Adipocyte (in vitro differentiated cells): ENCODE results near the gene ZC3H12C.

Experiments used
- DNase-seq: peaks from one replicate; pipeline ENCODE4 v3.0.0-alpha.2; 2015; ENCODE audit warnings: low read depth
- H3K27me3 ChIP-seq: replicated peaks from 2 replicates; pipeline ENCODE4 v1.7.0; 2013; ENCODE audit warnings: mild to moderate bottlenecking, low read length, moderate library complexity; ENCODE audit not compliant: control insufficient read depth, insufficient read depth
- H3K36me3 ChIP-seq: 2 replicates; pipeline ENCODE4 v1.7.0; 2013; ENCODE audit warnings: low read length, mild to moderate bottlenecking, moderate library complexity; ENCODE audit not compliant: control insufficient read depth, insufficient read depth, severe bottlenecking
- H3K4me1 ChIP-seq: 2 replicates; pipeline ENCODE4 v1.7.0; 2013; ENCODE audit warnings: mild to moderate bottlenecking, low read length, moderate library complexity; ENCODE audit not compliant: control insufficient read depth, insufficient read depth
- H3K4me3 ChIP-seq: 2 replicates; pipeline ENCODE4 v1.7.0; 2013; ENCODE audit warnings: mild to moderate bottlenecking, low read length, moderate library complexity
- H3K9ac ChIP-seq: 2 replicates; pipeline ENCODE4 v1.7.0; 2013; ENCODE audit warnings: mild to moderate bottlenecking, low read length, moderate library complexity
- H3K9me3 ChIP-seq: 2 replicates; pipeline ENCODE4 v1.7.0; 2013; ENCODE audit warnings: mild to moderate bottlenecking, low read length, moderate library complexity; ENCODE audit not compliant: control insufficient read depth

Gene ZC3H12C

GRCh38 chr11:110092515-110093406 lies at the start of gene ZC3H12C:
Gene ZC3H12C, plus strand, starts transcription at chr11:110093392. Its CDS starts 20 bp downstream, at chr11:110093412.
- Histone ChIP-seq H3K27me3 (no peaks in the 10 kb centered on the region), H3K36me3 (no peaks in the 10 kb centered on the region)
- peak; percentile 96 for DNase-seq

DNA sequence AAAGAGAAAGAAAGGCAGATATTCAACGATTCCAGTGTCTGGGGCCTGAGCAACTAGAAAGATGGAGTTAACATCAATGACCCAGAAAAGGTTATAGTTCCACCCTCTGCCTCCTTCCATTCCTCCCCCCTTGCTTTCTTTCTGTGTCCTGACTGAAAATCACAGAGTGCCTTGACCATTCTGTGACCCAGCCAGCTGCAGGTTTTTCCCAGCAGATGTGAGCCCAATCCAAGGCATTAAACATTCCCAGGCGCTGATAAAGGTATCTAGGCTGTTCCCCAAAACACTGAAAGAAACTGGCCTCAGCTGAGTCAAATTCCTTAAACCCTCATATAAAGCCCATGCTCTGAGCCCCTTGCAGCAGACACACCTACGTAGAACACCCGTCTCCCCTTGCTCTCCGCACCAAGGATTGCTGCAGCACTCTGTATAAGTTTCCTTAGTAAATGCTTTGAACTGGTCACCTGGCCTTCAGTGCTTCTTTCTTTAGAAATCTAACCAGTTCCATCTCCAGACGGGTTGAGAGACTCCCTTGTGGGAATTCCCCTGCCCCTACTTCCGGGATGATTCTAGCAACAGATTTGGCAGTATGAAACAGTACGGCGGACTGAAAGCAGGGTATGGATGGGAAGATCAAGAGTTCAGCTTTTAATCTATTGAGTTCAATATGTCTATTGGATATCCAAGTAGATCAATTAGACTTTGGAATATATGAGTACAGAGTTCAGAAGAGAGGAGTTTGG lies 48.8 kb upstream of the ZC3H12C start:
- Histone ChIP-seq H3K4me3 (no peak overlapping the region), H3K9ac (no peak overlapping the region), H3K9me3 (peaks cover 4% of the 10 kb centered on the region), H3K27me3 (no peaks in the 10 kb centered on the region), H3K4me1 (no peaks in the 10 kb centered on the region), H3K36me3 (no peaks in the 10 kb centered on the region)
- DNase-seq, result no peak

More at GRCh38 chr11:110092515-110093406, at the start of gene ZC3H12C:
- Histone ChIP-seq H3K4me1 (peaks cover 25% of the 10 kb centered on the region), H3K4me3 (peak within 1 kb of the TSS; percentile 90), H3K9ac (peak within 1 kb of the TSS; percentile 88), H3K9me3 (no peaks in the 10 kb centered on the region)

DNA sequence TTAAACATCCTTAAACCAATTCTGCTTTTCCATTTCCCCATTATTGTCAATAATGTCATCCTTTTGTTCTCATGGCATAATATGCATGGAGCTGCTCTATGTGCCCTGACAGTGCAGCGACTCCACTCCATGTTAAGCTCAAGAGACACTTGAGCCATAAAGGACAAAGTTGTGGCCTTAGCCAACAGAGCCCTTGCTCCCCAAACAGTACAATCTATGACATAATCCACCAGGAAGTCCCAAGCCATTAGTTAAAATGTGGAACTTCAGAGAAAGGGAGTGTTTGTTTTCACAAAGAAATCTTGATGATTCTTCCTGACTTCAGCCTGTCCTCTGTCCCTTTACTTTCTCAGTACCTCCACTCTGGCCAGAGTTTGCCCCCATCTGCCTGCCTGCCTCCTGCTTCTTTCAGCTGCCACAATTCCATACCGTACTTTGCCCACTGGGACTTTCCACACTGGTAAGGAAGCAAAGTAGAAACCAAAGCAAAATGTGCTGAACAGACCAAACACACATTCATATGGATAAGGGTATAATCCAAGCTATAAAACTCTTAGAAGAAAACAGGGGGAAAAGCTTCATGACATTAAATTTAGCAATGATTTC lies 46.3 kb upstream of the ZC3H12C start:
- no peaks in the 10 kb centered on the region for H3K27me3 ChIP-seq
- DNase-seq, result no peak
- no peak overlapping the region for H3K9ac ChIP-seq
- H3K36me3 ChIP-seq, result no peaks in the 10 kb centered on the region
- H3K4me3 ChIP-seq, result no peak overlapping the region
- H3K4me1 ChIP-seq, result no peaks in the 10 kb centered on the region
- H3K9me3 ChIP-seq, result no peaks in the 10 kb centered on the region

DNA sequence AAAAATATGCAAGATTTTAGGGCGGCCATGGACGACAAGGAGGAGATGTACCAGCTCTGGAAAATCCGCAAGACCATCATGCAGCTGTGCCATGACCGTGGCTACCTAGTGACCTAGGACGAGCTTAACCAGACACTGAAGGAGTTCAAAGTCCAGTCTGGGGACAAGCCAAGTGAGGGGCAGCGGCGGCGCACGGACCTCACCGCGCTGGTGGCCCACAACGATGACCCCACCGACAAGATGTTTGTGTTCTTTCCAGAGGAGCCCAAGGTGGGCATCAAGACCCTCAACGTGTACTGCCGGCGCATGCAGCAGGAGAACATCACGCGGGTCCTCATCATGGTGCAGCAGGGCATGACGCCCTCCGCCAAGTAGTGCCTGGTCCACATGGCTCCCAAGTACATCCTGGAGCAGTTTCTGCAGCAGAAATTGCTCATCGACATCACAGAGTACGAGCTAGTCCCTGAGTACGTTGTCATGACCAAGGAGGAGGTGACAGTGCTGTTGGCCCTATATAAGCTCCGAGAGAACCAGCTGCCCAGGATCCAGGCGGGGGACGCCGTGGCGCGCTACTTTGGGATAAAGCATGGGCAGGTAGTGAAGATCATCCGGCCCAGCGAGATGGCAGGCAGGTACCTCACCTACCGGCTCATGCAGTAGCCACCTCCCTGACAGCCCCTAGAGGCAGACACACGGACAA lies 43.5 kb upstream of the ZC3H12C start:
- Histone ChIP-seq H3K4me1 (no peaks in the 10 kb centered on the region), H3K4me3 (no peak overlapping the region), H3K27me3 (no peaks in the 10 kb centered on the region), H3K36me3 (no peaks in the 10 kb centered on the region), H3K9ac (no peak overlapping the region), H3K9me3 (peaks cover 6% of the 10 kb centered on the region)
- DNase-seq, result no peak

DNA sequence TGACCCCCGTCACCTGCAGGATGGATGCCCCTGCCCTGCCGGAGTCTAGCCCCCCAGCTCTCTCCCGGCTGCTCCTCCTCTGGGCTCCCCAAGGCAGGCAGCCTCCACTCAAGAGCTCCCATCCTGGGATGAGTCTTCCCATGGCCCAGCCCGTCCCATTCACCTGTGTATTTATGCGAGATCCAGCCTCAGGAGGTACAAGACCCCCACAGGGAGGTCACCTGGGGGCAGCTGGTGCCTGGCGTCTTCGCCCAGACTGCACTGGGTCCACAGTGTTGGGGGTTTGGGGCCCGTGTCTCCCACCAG lies 43.0 kb upstream of the ZC3H12C start:
- H3K9ac ChIP-seq, result no peak overlapping the region
- peaks cover 6% of the 10 kb centered on the region for H3K9me3 ChIP-seq
- no peaks in the 10 kb centered on the region for H3K27me3 ChIP-seq
- no peaks in the 10 kb centered on the region for H3K36me3 ChIP-seq
- H3K4me3 ChIP-seq, result no peak overlapping the region
- DNase-seq, result no peak
- no peaks in the 10 kb centered on the region for H3K4me1 ChIP-seq

GRCh38 chr11:110053848-110054414 lies 39.3 kb upstream of the ZC3H12C start:
- no peaks in the 10 kb centered on the region for H3K27me3 ChIP-seq
- peaks cover 6% of the 10 kb centered on the region for H3K9me3 ChIP-seq
- no peak for DNase-seq
- no peak overlapping the region for H3K9ac ChIP-seq
- H3K4me3 ChIP-seq, result no peak overlapping the region
- peaks cover 6% of the 10 kb centered on the region for H3K4me1 ChIP-seq
- no peaks in the 10 kb centered on the region for H3K36me3 ChIP-seq

- Histone ChIP-seq H3K9ac (no peak overlapping the region), H3K9me3 (peaks cover 6% of the 10 kb centered on the region), H3K36me3 (no peaks in the 10 kb centered on the region), H3K4me3 (no peak overlapping the region), H3K27me3 (no peaks in the 10 kb centered on the region), H3K4me1 (peaks cover 9% of the 10 kb centered on the region)
- DNase-seq, result no peak
These were observed 36.2 kb upstream of the ZC3H12C start for GRCh38 chr11:110056956-110057355.

DNA sequence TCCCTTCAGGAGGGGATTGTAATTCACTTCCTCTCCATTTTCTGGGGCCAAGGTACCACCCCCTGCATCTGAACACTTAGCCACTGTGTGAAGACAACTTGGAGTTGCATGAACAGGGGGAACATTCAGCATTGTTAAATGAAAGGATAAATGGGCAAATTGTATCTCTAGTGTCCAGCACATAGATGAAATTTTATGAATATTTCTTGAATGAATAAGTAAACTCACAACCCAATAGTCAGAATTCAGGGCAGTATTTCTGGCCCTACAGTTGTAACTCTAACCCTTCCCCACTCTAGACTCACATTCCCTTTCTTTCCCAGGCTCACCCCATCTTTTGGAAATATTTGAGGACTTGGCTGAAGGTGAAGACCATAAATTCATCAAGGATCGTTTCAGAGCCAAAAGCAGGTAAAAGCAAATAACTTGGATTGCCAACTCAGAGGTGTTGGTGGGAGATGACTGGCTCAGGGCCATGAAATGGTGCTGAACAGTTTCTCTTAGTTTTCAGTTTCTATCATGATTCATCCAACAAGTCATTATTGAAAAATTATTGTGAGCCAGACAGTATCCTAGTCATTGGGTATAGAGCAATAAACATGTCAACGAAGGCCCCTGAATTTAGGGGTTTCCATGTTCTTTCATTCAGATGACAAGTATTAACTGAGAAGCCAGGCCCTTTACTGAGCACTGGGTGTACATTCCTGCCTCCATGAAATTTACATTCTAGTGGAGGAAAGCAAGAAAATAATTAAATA lies 33.3 kb upstream of the ZC3H12C start:
- H3K9ac ChIP-seq, result no peak overlapping the region
- peak; percentile 28 for DNase-seq

GRCh38 chr11:110061296-110061695 lies 31.9 kb upstream of the ZC3H12C start:
- H3K9me3 ChIP-seq, result no peaks in the 10 kb centered on the region
- DNase-seq, result no peak
- H3K27me3 ChIP-seq, result no peaks in the 10 kb centered on the region
- H3K4me3 ChIP-seq, result no peak overlapping the region
- H3K9ac ChIP-seq, result no peak overlapping the region
- no peaks in the 10 kb centered on the region for H3K36me3 ChIP-seq
- peaks cover 9% of the 10 kb centered on the region for H3K4me1 ChIP-seq

More for the DNA sequence above, 33.3 kb upstream of the ZC3H12C start:
- peaks cover 9% of the 10 kb centered on the region for H3K4me1 ChIP-seq
- H3K27me3 ChIP-seq, result no peaks in the 10 kb centered on the region
- H3K36me3 ChIP-seq, result no peaks in the 10 kb centered on the region
- no peak overlapping the region for H3K4me3 ChIP-seq
- H3K9me3 ChIP-seq, result no peaks in the 10 kb centered on the region

- H3K9ac ChIP-seq, result no peak overlapping the region
- H3K36me3 ChIP-seq, result no peaks in the 10 kb centered on the region
- H3K4me3 ChIP-seq, result no peak overlapping the region
- no peak for DNase-seq
- H3K4me1 ChIP-seq, result peaks cover 3% of the 10 kb centered on the region
- no peaks in the 10 kb centered on the region for H3K27me3 ChIP-seq
- no peaks in the 10 kb centered on the region for H3K9me3 ChIP-seq
These were observed 30.9 kb upstream of the ZC3H12C start for GRCh38 chr11:110062247-110062646.
